ENCODE results near the gene GGCT. TPM values are rescaled to one million over a fixed set of nuclear protein-coding genes. Genes with fewer than 3 reads are reported as not detected.
"Not testable (repeated sequence)": the region's sequence is repeated elsewhere in the genome, so short reads cannot be mapped to it uniquely, and the experiment has no call there.

Gene GGCT
- total and polyA plus RNA-seq, 2 donors (not counting 3 experiments of a cell fraction or from before 2014, with no cell fraction given) = 21.1 to 44.3 TPM

DNA sequence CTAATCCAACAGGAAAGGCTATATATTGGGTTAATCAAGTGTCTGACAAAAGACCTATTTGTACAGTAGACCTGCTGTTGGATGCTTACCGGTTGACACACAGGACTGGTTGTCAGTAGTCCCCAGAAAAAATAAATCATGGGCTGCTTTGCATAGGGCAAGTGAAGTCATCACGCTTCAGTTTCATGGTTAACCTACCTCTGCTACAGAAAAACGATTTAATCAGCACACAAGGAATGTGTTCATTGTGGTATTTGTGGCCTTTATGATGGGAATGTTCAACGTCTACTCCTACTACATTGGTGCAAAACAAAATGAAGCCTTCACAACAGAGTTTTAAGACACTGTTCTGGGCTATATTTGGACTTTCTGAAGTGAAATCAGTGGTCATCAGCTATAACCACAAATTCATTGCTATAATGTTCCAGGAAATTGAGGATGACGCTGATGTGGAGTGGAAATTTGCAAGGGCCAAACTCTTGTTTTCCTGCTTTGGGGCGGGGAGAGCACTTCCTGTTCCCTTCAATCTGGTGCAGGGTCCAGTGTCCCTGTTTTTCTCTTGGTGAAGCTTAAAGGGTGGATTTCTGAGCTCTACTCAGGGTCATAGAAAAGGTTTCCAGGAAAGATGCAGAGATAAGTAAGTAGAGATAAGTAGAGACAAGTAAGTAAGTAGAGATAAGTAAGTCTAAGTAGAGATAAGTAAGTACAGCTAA, 39.3 kb upstream of the GGCT start:
- H3K9ac ChIP-seq (replicated peaks; ENCODE audit: extremely low read depth, insufficient read depth, low read length) = no peak overlapping the region
- FAIRE-seq (no peak), DNase-seq (ENCODE audit: low read depth, low spot score) (no peak)
- no peak overlapping the region for H3K4me3 ChIP-seq (replicated peaks in 1 of 3; ENCODE audit: insufficient read depth in 1 of 3, low read depth in 1 of 3, low read length in 3 of 3)
- dilution Hi-C loops (cut with MboI; ENCODE audit: extremely low pct_ligation_motif_present, low sequenced_read_pairs) = no loop called here
- BruUV-seq (replicated peaks) = no TSS peak
- TF ChIP-seq MYC (IDR thresholded peaks at IDR 0.05; ENCODE audit: low read depth, low read length) = no peak
- TF ChIP-seq POLR2A (IDR thresholded peaks at IDR 0.05; ENCODE audit: low read depth, low read length) = no peak
- TF ChIP-seq POLR2AphosphoS5 (IDR thresholded peaks at IDR 0.05; ENCODE audit: insufficient read depth, low read depth, low read length) = no peak
- no peak for TF ChIP-seq GATA2 (IDR thresholded peaks at IDR 0.05; ENCODE audit: insufficient read depth, insufficient read length, low read depth, low read length)
- TF ChIP-seq, protein P1, sequence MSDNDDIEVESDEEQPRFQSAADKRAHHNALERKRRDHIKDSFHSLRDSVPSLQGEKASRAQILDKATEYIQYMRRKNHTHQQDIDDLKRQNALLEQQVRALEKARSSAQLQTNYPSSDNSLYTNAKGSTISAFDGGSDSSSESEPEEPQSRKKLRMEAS (IDR thresholded peaks at IDR 0.05; ENCODE audit: insufficient read depth, insufficient read length) = no peak
- no peak for TF ChIP-seq FOS (IDR thresholded peaks at IDR 0.05; ENCODE audit: borderline replicate concordance, insufficient read depth, low read length)
- TF ChIP-seq, protein P2, sequence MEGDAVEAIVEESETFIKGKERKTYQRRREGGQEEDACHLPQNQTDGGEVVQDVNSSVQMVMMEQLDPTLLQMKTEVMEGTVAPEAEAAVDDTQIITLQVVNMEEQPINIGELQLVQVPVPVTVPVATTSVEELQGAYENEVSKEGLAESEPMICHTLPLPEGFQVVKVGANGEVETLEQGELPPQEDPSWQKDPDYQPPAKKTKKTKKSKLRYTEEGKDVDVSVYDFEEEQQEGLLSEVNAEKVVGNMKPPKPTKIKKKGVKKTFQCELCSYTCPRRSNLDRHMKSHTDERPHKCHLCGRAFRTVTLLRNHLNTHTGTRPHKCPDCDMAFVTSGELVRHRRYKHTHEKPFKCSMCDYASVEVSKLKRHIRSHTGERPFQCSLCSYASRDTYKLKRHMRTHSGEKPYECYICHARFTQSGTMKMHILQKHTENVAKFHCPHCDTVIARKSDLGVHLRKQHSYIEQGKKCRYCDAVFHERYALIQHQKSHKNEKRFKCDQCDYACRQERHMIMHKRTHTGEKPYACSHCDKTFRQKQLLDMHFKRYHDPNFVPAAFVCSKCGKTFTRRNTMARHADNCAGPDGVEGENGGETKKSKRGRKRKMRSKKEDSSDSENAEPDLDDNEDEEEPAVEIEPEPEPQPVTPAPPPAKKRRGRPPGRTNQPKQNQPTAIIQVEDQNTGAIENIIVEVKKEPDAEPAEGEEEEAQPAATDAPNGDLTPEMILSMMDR (IDR thresholded peaks at IDR 0.05; ENCODE audit: extremely low read depth in 1 of 2, insufficient read depth in 1 of 2, low read depth in 1 of 2, low read length in 2 of 2) = no peak
- no peak for TF ChIP-seq EZH2 (IDR thresholded peaks at IDR 0.05; ENCODE audit: borderline replicate concordance, low read depth, low read length, severe bottlenecking)
- TF ChIP-seq JUN (IDR thresholded peaks at IDR 0.05; ENCODE audit: borderline replicate concordance, insufficient read depth, insufficient read length, low read depth) = no peak
- no peaks in the 10 kb centered on the region for H3K9me3 ChIP-seq (replicated peaks; ENCODE audit: control insufficient read depth, insufficient read depth, low read length)
- ChIA-PET POLR2A (no interaction called here), CTCF (interaction anchor here (12.5 kb wide), 1 partner anchor 18 kb away, joined by 389 read pairs; no protein-coding TSS in a partner anchor)
- H3K36me3 ChIP-seq (ENCODE audit: control insufficient read depth in 2 of 2, extremely low read depth in 1 of 2, insufficient read depth in 2 of 2, low read length in 2 of 2) = no peaks in the 10 kb centered on the region
- no peaks in the 10 kb centered on the region for H3K27me3 ChIP-seq (ENCODE audit: control insufficient read depth in 2 of 2, insufficient read depth in 2 of 2, low read length in 2 of 2)
- no peaks in the 10 kb centered on the region for H4K20me1 ChIP-seq (replicated peaks; ENCODE audit: control insufficient read depth, extremely low read depth, insufficient read depth, low read length)
- peaks cover 4% of the 10 kb centered on the region for H3K4me1 ChIP-seq (ENCODE audit: control insufficient read depth, extremely low read depth, insufficient read depth, low read length)
- no peaks in the 10 kb centered on the region for H3K9me1 ChIP-seq (replicated peaks; ENCODE audit: control insufficient read depth, extremely low read depth, insufficient read depth, low read length)
- H3K4me2 ChIP-seq (ENCODE audit: insufficient read depth, low read length) = no peak overlapping the region
- no peak overlapping the region for H2AFZ ChIP-seq (ENCODE audit: low read depth, low read length)
- no peaks in the 10 kb centered on the region for H3K79me2 ChIP-seq (ENCODE audit: control insufficient read depth, insufficient read depth, low read length)
- intact Hi-C loops (cut with micrococcal nuclease) = no loop called here
- H3K27ac ChIP-seq (ENCODE audit: insufficient read depth, low read depth, low read length) = no peak overlapping the region

DNA sequence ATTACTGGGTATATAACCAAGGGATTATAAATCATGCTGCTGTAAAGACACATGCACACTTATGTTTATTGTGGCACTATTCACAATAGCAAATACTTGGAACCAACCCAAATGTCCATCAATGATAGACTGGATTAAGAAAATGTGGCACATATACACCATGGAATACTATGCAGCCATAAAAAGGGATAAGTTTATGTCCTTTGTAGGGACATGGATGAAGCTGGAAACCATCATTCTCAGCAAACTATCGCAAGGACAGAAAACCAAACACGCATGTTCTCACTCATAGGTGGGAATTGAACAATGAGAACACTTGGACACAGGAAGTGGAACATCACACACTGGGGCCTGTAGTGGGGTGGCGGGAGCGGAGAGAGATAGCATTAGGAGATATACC, 38.5 kb upstream of the GGCT start:
- H3K9ac ChIP-seq (replicated peaks; ENCODE audit: extremely low read depth, insufficient read depth, low read length); H3K27ac ChIP-seq (ENCODE audit: insufficient read depth, low read depth, low read length); H3K4me1 ChIP-seq (ENCODE audit: control insufficient read depth, extremely low read depth, insufficient read depth, low read length); H3K9me1 ChIP-seq (replicated peaks; ENCODE audit: control insufficient read depth, extremely low read depth, insufficient read depth, low read length); H2AFZ ChIP-seq (ENCODE audit: low read depth, low read length); H4K20me1 ChIP-seq (replicated peaks; ENCODE audit: control insufficient read depth, extremely low read depth, insufficient read depth, low read length); intact Hi-C loops (cut with micrococcal nuclease); H3K36me3 ChIP-seq (ENCODE audit: control insufficient read depth in 2 of 2, extremely low read depth in 1 of 2, insufficient read depth in 2 of 2, low read length in 2 of 2); FAIRE-seq; dilution Hi-C loops (cut with MboI; ENCODE audit: extremely low pct_ligation_motif_present, low sequenced_read_pairs); POLR2A ChIA-PET; DNase-seq (ENCODE audit: low read depth, low spot score); H3K4me3 ChIP-seq (replicated peaks in 1 of 3; ENCODE audit: insufficient read depth in 1 of 3, low read depth in 1 of 3, low read length in 3 of 3); H3K9me3 ChIP-seq (replicated peaks; ENCODE audit: control insufficient read depth, insufficient read depth, low read length); H3K4me2 ChIP-seq (ENCODE audit: insufficient read depth, low read length); H3K79me2 ChIP-seq (ENCODE audit: control insufficient read depth, insufficient read depth, low read length); H3K27me3 ChIP-seq (ENCODE audit: control insufficient read depth in 2 of 2, insufficient read depth in 2 of 2, low read length in 2 of 2); BruUV-seq (replicated peaks): not testable (repeated sequence)
- CTCF ChIA-PET = interaction anchor here (12.5 kb wide), 1 partner anchor 19 kb away, joined by 389 read pairs; no protein-coding TSS in a partner anchor
